Measurements from ENCODE around the gene SHROOM4.

DNA sequence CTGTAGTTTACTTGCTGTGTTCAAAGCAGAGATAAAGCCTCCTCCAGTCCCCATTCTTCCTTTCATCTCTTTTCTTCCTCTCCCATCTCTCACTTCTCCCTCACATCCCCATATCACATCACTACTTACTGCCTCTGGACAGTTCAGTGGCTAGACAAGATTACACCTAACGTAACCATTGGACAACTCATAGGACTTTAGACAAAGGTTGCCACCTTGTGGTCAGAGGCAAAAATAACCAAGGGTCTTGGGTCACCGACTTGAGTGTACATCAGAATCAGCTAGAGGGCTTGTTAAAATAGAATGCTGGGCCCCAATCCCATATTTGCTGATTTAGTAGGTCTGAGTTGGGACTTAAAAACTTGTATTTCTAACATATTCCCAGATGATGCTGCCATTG, 234.0 kb downstream of the SHROOM4 start:
- TF ChIP-seq CTCF (IDR thresholded peaks at IDR 0.05), result peak; percentile 66
- TF ChIP-seq EZH2 (IDR thresholded peaks at IDR 0.05; ENCODE audit: borderline replicate concordance, insufficient read depth, low read depth, low read length, poor library complexity, severe bottlenecking), result no peak
